ENCODE data around the gene TMEM69.

DNA sequence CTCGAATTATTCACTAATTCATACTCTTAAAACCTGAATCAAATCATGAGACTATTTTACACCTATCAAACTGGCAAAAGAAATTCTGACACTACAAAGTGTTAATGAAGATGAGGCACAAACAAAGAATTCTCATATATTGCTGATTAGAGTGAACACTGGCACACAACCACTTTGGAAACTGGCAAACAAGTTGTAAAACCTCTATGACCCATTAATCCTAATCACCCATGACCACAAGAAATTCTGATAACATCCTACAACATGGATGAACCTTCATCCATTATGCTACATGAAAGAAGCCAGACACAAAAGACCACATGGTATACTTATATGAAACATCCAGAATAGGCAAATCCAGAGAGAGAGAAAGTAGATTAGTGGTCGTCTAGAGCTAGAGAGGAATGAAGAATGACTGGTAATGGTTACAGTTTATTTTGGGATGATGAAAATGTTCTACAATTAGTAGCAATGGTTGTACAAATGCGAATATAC lies 10.2 kb upstream of the TMEM69 start:
- TF ChIP-seq CTCF (IDR thresholded peaks at IDR 0.05): no peak
- no peak for TF ChIP-seq EZH2 (IDR thresholded peaks at IDR 0.05)
